Aorta (tissue), 5 donors: ENCODE results near the gene TTYH2. TPM values are rescaled to one million over a fixed set of nuclear protein-coding genes. Genes with fewer than 3 reads are reported as not detected.
A peak's percentile ranks its signal among the peaks of the same experiment; 100 is the strongest.

Source experiments
- ATAC-seq: fragments of 200-7000 bp; cut with Tn5 transposase; one replicate; pipeline ENCODE4 v1.9.1; 2022; ENCODE audit warnings: moderate library complexity; ENCODE audit not compliant: low FRiP score
- DNase-seq, 2 donors: peaks; one replicate each; pipeline ENCODE4 v3.0.0-alpha.2; 2020
- H3K27ac ChIP-seq, 2 donors: one replicate each; pipeline ENCODE4 v1.5.1; 2013; ENCODE audit warnings: low read length in 2 of 2, mild to moderate bottlenecking in 2 of 2, moderate library complexity in 2 of 2, control low read depth in 1 of 2, inconsistent platforms in 1 of 2, low read depth in 1 of 2
- H3K27me3 ChIP-seq, 2 donors: one replicate each; pipeline ENCODE4 v1.6.1; 2013; ENCODE audit warnings: control low read depth in 1 of 2, low read length in 1 of 2, mild to moderate bottlenecking in 1 of 2, moderate library complexity in 1 of 2; ENCODE audit not compliant: insufficient read depth in 2 of 2, control insufficient read depth in 1 of 2
- H3K36me3 ChIP-seq, 2 donors: one replicate each; pipeline ENCODE4 v1.6.1; 2013; ENCODE audit warnings: control low read depth in 1 of 2, low read length in 1 of 2, mild to moderate bottlenecking in 1 of 2; ENCODE audit not compliant: insufficient read depth in 2 of 2, control insufficient read depth in 1 of 2
- H3K4me1 ChIP-seq, 2 donors: one replicate each; pipeline ENCODE4 v1.6.1; 2013; ENCODE audit warnings: low read length in 2 of 2, control low read depth in 1 of 2, mild to moderate bottlenecking in 1 of 2, moderate library complexity in 1 of 2; ENCODE audit not compliant: insufficient read depth in 2 of 2, control insufficient read depth in 1 of 2
- H3K4me3 ChIP-seq, 2 donors: one replicate each; pipeline ENCODE4 v1.5.1; 2013; ENCODE audit warnings: low read length in 2 of 2, control low read depth in 1 of 2, mild to moderate bottlenecking in 1 of 2
- H3K9me3 ChIP-seq: one replicate; pipeline ENCODE4 v1.6.1; 2013; ENCODE audit warnings: mild to moderate bottlenecking, low read length; ENCODE audit not compliant: control insufficient read depth
- WGBS, 2 donors: extraction: QIAGEN DNeasy Blood & Tissue Kit; methylation state at CpG; one replicate each; pipeline ENCODE4 v1.1.7; 2013; 5-methylcytosine and 5-hydroxymethylcytosine counted together
- intact Hi-C, 2 donors: fragments of 100-400 bp; cut with DNase I; formaldehyde crosslinking; loops; one replicate each; pipeline versions ENCODE4 v1.14.2 to v1.15.0; 2022
- long read RNA-seq, 2 donors: library from polyadenylated mRNA; unstranded; transcript quantifications; one replicate each; pipeline ENCODE4 v2.0.0, GENCODE V29; 2020 to 2021
- polyA plus RNA-seq, 2 donors: library from polyadenylated mRNA; stranded (reverse); fragments of 200-250 nt; gene quantifications; one replicate each; pipeline ENCODE4 v1.2.3, GENCODE V29; 2013
- total RNA-seq, 2 donors: library from RNA; stranded (reverse); fragmentation: NEBNext Ultra II Directional; extraction: Animal tissue kit (Norgen Biotek cat#: 25700); gene quantifications; one replicate each; pipeline ENCODE4 v1.2.1, GENCODE V29; 2021
- donor health status: healthy with polysubstance abuse.
- donor health status: Bipolar disorder and iron deficiency.
- donor health status: DM: no; HTN: no; CAD: no.
- donor health status: DM: no; HTN: no; CAD: no.
- donor health status: DM: yes; HTN: yes; CAD: no.

The TTYH2 gene, protein sequence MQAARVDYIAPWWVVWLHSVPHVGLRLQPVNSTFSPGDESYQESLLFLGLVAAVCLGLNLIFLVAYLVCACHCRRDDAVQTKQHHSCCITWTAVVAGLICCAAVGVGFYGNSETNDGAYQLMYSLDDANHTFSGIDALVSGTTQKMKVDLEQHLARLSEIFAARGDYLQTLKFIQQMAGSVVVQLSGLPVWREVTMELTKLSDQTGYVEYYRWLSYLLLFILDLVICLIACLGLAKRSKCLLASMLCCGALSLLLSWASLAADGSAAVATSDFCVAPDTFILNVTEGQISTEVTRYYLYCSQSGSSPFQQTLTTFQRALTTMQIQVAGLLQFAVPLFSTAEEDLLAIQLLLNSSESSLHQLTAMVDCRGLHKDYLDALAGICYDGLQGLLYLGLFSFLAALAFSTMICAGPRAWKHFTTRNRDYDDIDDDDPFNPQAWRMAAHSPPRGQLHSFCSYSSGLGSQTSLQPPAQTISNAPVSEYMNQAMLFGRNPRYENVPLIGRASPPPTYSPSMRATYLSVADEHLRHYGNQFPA
- 10 to 100 TPM in 1 of 2 donors, 1 to 10 TPM in 1; 4.4 to 13.0 TPM for total RNA-seq
- 1 to 10 TPM; 3.1 to 4.4 TPM for polyA plus RNA-seq
- long read RNA-seq, donor 1, partial matches to known transcripts = 4 of 17 reads
- long read RNA-seq, donor 1, other reads (novel, unspliced or antisense) = 9 of 17 reads
- long read RNA-seq, donor 2, transcript TTYH2-201 (14 exons, 3,490 nt) = major isoform, 6 of 17 reads
- long read RNA-seq, donor 2, partial matches to known transcripts = 7 of 17 reads
- long read RNA-seq, donor 2, other reads (novel, unspliced or antisense) = 4 of 17 reads

DNA sequence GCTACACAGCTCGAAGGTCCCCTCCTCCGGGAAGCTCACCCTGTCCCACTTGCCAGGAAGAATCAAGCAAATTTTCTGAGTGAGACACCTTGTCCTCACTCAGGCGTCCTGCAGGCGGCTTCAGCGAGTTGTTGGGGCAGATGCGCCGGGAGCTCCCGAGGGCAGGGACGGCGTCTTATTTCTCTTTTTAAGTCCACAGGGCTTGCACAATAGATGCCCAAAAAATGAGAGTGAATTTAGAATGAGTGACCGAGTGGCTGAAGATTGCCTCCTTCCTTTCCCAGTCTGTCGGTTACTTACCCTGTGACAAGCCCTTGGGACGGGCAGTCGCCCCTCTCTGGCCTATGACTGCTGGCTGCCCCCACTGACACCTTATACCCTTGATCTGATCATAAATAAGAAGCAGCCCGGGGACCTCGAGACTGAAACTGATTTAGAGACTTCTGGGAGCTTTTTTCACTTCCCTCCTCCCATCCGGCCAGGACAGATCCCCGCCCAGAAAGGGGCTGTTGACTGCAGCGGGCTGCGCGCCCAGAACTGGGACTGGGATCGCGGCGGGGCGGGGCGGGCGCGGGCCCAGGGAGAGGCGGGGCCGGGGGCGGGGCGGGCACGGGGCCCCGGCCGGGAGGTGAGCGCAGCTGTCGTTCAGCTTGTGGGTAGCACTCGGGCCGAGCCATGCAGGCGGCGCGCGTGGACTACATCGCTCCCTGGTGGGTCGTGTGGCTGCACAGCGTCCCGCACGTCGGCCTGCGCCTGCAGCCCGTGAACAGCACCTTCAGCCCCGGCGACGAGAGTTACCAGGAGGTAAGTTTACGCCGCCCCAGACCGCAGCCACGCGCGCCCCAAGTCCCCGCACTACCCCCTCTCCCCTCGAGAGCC, at the start of gene TTYH2:
Gene TTYH2, plus strand, starts transcription at position 659 of the 879 bp plus-strand sequence. Its CDS starts 17 bp downstream, at position 676.
- no peaks in the 10 kb centered on the region for H3K4me1 ChIP-seq
- WGBS, 2 donors = 0 to 1% methylated on average over 46 to 62 of the region's 62 CpGs
- no peaks in the 10 kb centered on the region for H3K9me3 ChIP-seq
- intact Hi-C loops = loop anchor here in 1 of 2 donors (5.0 kb wide), 2 partner anchors 154 to 239 kb away; partner anchors contain the start of gene GPR142
- ATAC-seq (peak; percentile 91), DNase-seq (peak; percentile 94 to 95)
- H3K36me3 ChIP-seq = no peaks in the 10 kb centered on the region
- H3K27me3 ChIP-seq = no peaks in the 10 kb centered on the region
- no peak within 1 kb of the TSS for H3K27ac ChIP-seq
- H3K4me3 ChIP-seq = peak within 1 kb of the TSS; percentile 28 to 55

DNA sequence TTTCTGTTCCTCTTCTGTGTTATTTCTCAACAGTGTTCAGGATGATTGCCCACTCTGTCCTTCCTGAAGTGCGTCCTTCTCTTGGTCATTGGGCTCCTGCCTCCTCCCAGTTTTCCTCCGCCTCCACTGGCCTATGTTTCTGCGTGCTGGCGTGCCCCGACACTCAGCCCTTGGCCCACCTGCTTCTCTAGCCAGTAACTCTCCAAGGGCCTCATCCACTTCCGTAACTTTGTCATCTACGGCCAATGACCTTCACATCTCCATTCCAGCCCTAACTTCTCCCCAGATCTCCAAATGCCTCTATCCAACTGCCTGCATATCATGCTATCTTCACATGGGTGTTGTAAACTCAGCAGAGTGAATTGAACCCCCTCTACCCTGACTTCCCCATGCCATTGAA, 49.5 kb upstream of the TTYH2 start:
- no peak overlapping the region for H3K4me3 ChIP-seq
- intact Hi-C loops = no loop called here
- no peak for ATAC-seq
- H3K4me1 ChIP-seq = no peaks in the 10 kb centered on the region
- no peaks in the 10 kb centered on the region for H3K27me3 ChIP-seq
- H3K9me3 ChIP-seq = no peaks in the 10 kb centered on the region
- no peak for DNase-seq
- no peaks in the 10 kb centered on the region for H3K36me3 ChIP-seq
- no peak overlapping the region for H3K27ac ChIP-seq
- 86 to 91% methylated on average over 7 of the region's 7 CpGs for WGBS, 2 donors

DNA sequence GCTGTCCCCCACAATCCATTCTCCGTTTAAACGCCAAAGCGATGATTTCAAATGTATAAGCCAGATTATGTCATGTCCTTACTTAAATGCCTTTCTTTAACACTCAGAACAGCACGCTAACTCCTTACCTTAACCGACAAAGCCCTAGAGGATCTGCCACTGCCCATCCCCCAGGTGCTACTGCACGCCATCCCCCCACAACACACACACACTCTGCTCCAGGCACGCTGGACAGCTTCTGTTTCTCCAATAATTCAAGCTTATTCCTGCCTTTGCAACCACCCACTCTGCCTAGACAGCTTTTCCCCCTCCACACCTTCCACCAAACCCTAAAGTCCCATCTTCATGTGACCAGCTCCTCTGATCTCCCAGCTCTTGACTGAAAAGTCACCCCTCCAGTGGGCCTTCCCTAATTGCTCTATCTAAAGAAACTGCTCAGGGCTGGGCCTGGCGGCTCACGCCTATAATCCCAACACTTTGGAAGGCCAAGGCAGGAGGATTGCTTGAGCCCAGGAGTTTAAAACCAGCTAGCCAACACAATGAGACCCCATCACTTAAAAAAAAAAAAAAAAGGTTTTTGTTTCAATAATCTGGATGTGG, 48.8 kb upstream of the TTYH2 start:
- 78 to 80% methylated on average over 9 of the region's 9 CpGs for WGBS, 2 donors
- H3K4me3 ChIP-seq = no peak overlapping the region
- no peak for DNase-seq
- H3K36me3 ChIP-seq = no peaks in the 10 kb centered on the region
- no peak overlapping the region for H3K27ac ChIP-seq
- no peaks in the 10 kb centered on the region for H3K27me3 ChIP-seq
- ATAC-seq = no peak
- intact Hi-C loops = no loop called here
- no peaks in the 10 kb centered on the region for H3K9me3 ChIP-seq
- H3K4me1 ChIP-seq = no peaks in the 10 kb centered on the region

DNA sequence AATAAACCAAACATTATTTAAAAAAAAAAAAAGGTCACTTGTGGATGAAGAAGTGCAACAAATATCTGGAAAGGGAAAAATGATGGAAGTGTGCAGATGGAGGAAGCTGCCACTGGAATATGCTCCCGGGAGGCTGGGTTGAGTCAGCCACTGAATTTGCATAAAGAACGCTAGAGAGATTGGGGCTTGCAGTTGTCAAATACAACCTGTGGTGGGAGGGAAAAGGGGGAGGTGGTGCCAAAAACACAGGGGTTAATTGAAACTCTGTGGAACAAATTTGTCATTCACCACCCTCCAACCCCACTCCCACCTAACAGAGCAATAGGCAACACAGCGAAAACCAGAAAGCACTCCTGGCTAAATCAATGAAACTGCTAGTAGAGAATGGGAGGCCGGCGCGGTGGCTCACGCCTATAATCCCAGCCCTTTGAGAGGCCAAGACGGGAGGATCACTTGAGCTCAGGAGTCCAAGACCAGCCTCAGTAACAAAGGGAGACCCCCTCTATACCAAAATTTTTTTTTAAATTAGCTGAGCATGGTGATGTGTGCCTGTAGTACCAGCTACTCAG, 47.5 kb upstream of the TTYH2 start:
- intact Hi-C loops = no loop called here
- Histone ChIP-seq H3K36me3 (no peaks in the 10 kb centered on the region), H3K9me3 (no peaks in the 10 kb centered on the region), H3K4me3 (no peak overlapping the region), H3K27ac (no peak overlapping the region), H3K27me3 (no peaks in the 10 kb centered on the region), H3K4me1 (no peaks in the 10 kb centered on the region)
- WGBS, 2 donors = 78 to 79% methylated on average over 8 of the region's 8 CpGs
- no peak for ATAC-seq
- DNase-seq = no peak

DNA sequence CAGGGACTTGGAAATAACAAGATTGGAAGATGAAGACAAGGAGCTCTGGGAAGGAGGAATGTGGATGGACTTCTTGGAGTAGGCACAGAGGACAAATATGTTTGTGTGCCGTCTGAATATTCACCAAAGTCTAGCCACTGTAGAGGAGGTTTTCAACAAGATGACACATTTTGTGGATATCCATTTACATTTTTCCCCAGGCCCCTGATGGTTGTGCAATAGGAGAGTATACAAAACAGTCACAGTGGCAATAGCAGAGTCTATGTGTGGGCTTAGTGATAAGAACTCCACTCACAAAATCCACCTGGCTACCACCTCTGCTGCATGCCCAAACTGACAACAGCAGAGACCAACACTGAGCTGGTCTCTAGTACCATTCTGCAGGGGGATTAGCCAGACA, 42.4 kb upstream of the TTYH2 start:
- intact Hi-C loops = loop anchor here (10.0 kb wide), 2 partner anchors 516 to 596 kb away; no protein-coding TSS in a partner anchor
- Histone ChIP-seq H3K36me3 (no peaks in the 10 kb centered on the region), H3K9me3 (no peaks in the 10 kb centered on the region), H3K4me1 (no peaks in the 10 kb centered on the region), H3K27ac (no peak overlapping the region), H3K27me3 (no peaks in the 10 kb centered on the region), H3K4me3 (no peak overlapping the region)
- 52 to 70% methylated on average over 1 of the region's 1 CpG for WGBS, 2 donors
- ATAC-seq = no peak
- DNase-seq = no peak

DNA sequence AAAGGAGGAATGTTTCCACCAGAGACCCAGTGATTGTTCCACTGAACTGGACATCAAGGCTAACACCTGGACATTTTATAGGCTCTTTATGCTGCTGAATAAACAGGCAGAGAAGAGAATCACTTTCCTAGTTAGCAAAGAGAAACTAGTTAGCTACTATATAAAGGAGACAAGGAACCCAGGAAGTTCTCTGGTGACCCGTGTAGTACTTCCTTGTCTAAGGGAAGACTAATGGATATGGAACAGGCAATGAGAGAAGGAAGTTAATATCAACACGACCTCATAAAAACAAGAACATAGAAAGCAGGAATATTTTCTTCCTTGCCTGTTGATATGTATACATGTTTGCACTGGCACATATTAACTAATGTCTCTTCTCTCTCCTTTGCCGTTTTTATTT, 40.7 kb upstream of the TTYH2 start:
- Histone ChIP-seq H3K4me1 (no peaks in the 10 kb centered on the region), H3K27me3 (no peaks in the 10 kb centered on the region), H3K36me3 (no peaks in the 10 kb centered on the region), H3K4me3 (no peak overlapping the region), H3K9me3 (no peaks in the 10 kb centered on the region), H3K27ac (no peak overlapping the region)
- ATAC-seq = no peak
- intact Hi-C loops = loop anchor here (10.0 kb wide), 2 partner anchors 518 to 598 kb away; no protein-coding TSS in a partner anchor
- DNase-seq = no peak
- WGBS, 2 donors = 38 to 42% methylated on average over 3 of the region's 3 CpGs

DNA sequence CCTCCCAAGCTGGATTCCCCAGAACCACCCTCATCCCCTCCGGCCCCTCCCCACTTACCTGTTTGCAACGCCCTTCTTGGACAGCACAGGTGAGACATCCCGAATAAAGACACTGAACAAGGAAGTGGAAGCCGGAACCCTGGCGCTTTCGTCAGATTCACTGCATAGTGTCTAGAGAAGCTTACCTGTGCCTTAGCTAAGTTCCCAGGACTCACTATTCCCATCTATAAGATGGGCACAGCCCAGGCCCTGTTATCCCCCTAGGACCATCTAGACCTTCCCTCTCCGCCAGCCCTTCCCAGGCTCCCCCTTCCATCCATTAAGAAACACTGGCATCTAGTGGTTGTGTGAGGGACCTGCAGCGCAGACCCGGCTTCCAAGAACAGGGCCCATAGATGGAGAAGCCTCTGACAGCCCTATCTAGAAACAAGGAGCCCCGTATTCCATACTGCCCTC, 36.8 kb upstream of the TTYH2 start:
- Histone ChIP-seq H3K4me1 (no peaks in the 10 kb centered on the region), H3K36me3 (no peaks in the 10 kb centered on the region), H3K27me3 (no peaks in the 10 kb centered on the region), H3K9me3 (no peaks in the 10 kb centered on the region), H3K4me3 (no peak overlapping the region), H3K27ac (no peak overlapping the region)
- DNase-seq = peak; percentile 58 to 81
- WGBS, 2 donors = 41 to 43% methylated on average over 10 of the region's 10 CpGs
- ATAC-seq = peak; percentile 66
- intact Hi-C loops = loop anchor here (2.0 to 10.0 kb wide), 5 partner anchors 519 to 749 kb away; no protein-coding TSS in a partner anchor
